ENCODE results near the gene MAB21L2. TPM values are rescaled to one million over a fixed set of nuclear protein-coding genes. Genes with fewer than 3 reads are reported as not detected.

Gene MAB21L2
- total and polyA plus RNA-seq, 4 experiments from 2014 or later = 0.08 TPM; not detected in 3

DNA sequence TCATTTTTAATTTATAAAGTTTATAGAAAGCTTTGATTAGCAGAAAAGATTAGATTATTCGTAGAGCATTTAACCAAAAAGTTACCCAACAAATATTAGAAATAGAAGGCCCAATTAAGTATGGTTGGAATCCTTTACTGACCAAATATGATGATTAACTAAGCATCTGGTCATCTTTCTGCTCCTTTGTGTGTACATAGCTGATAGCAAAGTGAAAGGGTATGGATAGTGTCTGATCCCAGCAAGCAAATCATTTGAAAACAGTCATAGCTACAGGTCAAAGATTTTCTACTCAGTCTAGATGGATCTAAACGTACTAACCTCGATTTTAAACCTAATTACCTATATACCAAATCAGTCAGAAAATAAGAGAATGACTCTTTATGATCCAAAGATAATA, 7.3 kb upstream of the MAB21L2 start:
- no peaks in the 10 kb centered on the region for H3K4me1 ChIP-seq (ENCODE audit: insufficient read depth, low read length)
- ChIA-PET CTCF (ENCODE audit: partially characterized antibody) (no interaction called here), POLR2A (ENCODE audit: partially characterized antibody) (no interaction called here)
- no peaks in the 10 kb centered on the region for H3K27me3 ChIP-seq (ENCODE audit: insufficient read depth, low read length)
- no peak for DNase-seq
- H3K36me3 Mint-ChIP-seq = peaks cover 16 to 20% of the 10 kb centered on the region in 2 donors
- H3K9me3 Mint-ChIP-seq = peaks cover 0 to 2% (median 0%) of the 10 kb centered on the region in 8 donors
- intact Hi-C loops (cut with micrococcal nuclease) = no loop called here
- H3K4me3 Mint-ChIP-seq = no peak overlapping the region
- no peak overlapping the region for H3K27ac ChIP-seq (ENCODE audit: low read depth, low read length)
- H3K27me3 Mint-ChIP-seq = no peaks in the 10 kb centered on the region
- no peaks in the 10 kb centered on the region for H3K36me3 ChIP-seq (ENCODE audit: insufficient read depth, low read length)
- no peaks in the 10 kb centered on the region for H3K9me3 ChIP-seq (ENCODE audit: control insufficient read depth in 1 of 2, low read length in 2 of 2)
- H3K4me1 Mint-ChIP-seq = peaks cover 0 to 7% (median 5%) of the 10 kb centered on the region in 4 donors
- no peak overlapping the region for H3K4me3 ChIP-seq (ENCODE audit: low read length in 2 of 2)
- H3K27ac Mint-ChIP-seq = no peak overlapping the region

GRCh38 chr4:150577796-150578195, 4.2 kb upstream of the MAB21L2 start:
- no peaks in the 10 kb centered on the region for H3K9me3 ChIP-seq (ENCODE audit: control insufficient read depth in 1 of 2, low read length in 2 of 2)
- H3K27ac ChIP-seq (ENCODE audit: low read depth, low read length) = no peak overlapping the region
- H3K27ac Mint-ChIP-seq = no peak overlapping the region
- ChIA-PET POLR2A (ENCODE audit: partially characterized antibody) (no interaction called here), CTCF (ENCODE audit: partially characterized antibody) (no interaction called here)
- H3K4me1 Mint-ChIP-seq = peaks cover 0 to 7% (median 5%) of the 10 kb centered on the region in 4 donors
- peaks cover 1% of the 10 kb centered on the region for H3K36me3 ChIP-seq (ENCODE audit: insufficient read depth, low read length)
- H3K4me1 ChIP-seq (ENCODE audit: insufficient read depth, low read length) = no peaks in the 10 kb centered on the region
- no peak for DNase-seq
- H3K27me3 ChIP-seq (ENCODE audit: insufficient read depth, low read length) = no peaks in the 10 kb centered on the region
- H3K4me3 Mint-ChIP-seq = no peak overlapping the region
- H3K27me3 Mint-ChIP-seq = no peaks in the 10 kb centered on the region
- intact Hi-C loops (cut with micrococcal nuclease) = no loop called here
- no peak overlapping the region for H3K4me3 ChIP-seq (ENCODE audit: low read length in 2 of 2)
- H3K9me3 Mint-ChIP-seq = peaks cover 0 to 7% (median 0%) of the 10 kb centered on the region in 8 donors
- peaks cover 30 to 40% of the 10 kb centered on the region in 2 donors for H3K36me3 Mint-ChIP-seq

DNA sequence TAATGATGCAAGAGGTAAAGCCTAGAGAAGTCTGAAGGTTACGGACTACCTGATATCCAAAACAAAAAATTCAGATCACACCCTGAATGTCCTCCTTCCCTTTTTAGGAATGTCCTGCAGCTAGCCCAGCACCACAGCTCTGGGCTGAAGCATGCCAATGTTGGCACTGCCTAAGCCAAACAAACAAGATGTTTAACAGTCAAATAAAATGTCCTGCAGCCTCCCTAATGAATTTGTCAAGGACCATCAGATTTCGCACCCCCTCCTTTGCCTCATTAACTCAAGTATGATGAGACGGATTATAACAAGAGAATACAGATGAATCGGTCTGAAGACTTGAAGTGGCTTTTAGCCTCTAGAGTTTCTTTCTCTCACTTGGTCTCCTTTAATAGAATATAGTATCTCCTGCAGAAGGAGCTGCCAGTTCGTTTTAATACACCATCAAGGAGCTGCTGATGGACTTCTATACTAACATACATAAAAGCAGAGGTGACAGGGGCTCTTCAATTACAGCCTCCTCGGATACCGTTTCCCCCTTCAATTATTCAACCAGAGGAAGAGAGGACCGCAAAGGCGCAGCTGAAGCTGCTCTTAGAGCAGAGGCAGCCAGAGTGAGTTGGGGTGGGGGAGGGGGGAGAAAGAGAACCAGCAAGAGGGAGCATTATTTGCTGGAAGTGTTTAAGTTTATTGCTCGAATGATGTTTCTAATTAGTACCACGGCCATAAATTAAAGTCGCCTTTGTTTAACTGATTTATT, 3.0 kb upstream of the MAB21L2 start:
- H3K4me1 ChIP-seq (ENCODE audit: insufficient read depth, low read length) = no peaks in the 10 kb centered on the region
- Mint-ChIP-seq H3K9me3 (peaks cover 0 to 7% (median 0%) of the 10 kb centered on the region in 8 donors), H3K27ac (no peak overlapping the region), H3K4me1 (peaks cover 0 to 7% (median 5%) of the 10 kb centered on the region in 4 donors), H3K4me3 (no peak overlapping the region), H3K36me3 (peaks cover 38 to 50% of the 10 kb centered on the region in 2 donors), H3K27me3 (no peaks in the 10 kb centered on the region)
- no peaks in the 10 kb centered on the region for H3K27me3 ChIP-seq (ENCODE audit: insufficient read depth, low read length)
- ChIA-PET CTCF (ENCODE audit: partially characterized antibody) (no interaction called here), POLR2A (ENCODE audit: partially characterized antibody) (no interaction called here)
- H3K36me3 ChIP-seq (ENCODE audit: insufficient read depth, low read length) = peaks cover 8% of the 10 kb centered on the region
- intact Hi-C loops (cut with micrococcal nuclease) = no loop called here
- no peak overlapping the region for H3K27ac ChIP-seq (ENCODE audit: low read depth, low read length)
- no peaks in the 10 kb centered on the region for H3K9me3 ChIP-seq (ENCODE audit: control insufficient read depth in 1 of 2, low read length in 2 of 2)
- no peak for DNase-seq
- no peak overlapping the region for H3K4me3 ChIP-seq (ENCODE audit: low read length in 2 of 2)

DNA sequence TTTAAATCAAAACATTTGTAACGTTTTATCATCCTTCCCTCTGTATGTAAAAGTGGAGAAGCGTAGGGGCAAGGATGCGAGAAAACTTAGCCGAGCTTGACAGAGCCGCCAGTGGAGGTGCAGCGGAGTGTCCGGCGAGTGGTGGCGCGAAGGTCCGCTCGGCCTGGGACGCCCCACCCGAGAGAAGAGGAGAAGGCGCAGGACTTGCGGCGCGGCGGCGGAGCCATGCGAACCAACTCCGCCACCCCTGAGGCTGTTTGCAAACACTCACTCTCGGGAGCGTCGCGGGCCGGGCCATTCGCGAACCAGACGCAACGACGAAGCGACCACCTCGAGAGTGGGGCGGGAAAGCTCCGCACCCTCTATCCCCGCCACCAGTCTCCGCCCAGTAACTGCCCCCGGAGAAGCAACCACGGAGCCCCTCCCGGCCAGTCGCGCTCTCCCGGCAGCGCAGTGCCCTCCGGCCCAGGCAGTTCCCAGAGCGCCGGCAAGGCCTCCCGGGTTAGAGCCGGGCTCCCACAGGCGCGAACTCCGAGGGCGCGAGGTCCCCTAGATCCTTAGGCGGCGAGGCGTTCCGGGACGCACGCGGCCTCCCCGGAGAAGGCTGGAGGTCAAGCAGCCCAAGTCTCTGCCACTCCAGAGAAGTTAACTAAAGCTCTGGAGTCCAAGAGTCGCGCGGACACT, 2.3 kb upstream of the MAB21L2 start:
- H3K27me3 Mint-ChIP-seq = no peaks in the 10 kb centered on the region
- peak in 1 of 5 donors; percentile 22 for DNase-seq
- intact Hi-C loops (cut with micrococcal nuclease) = no loop called here
- H3K4me3 Mint-ChIP-seq = no peak overlapping the region
- no peaks in the 10 kb centered on the region for H3K9me3 ChIP-seq (ENCODE audit: control insufficient read depth in 1 of 2, low read length in 2 of 2)
- peaks cover 43 to 56% of the 10 kb centered on the region in 2 donors for H3K36me3 Mint-ChIP-seq
- no peak overlapping the region for H3K27ac ChIP-seq (ENCODE audit: low read depth, low read length)
- H3K9me3 Mint-ChIP-seq = peaks cover 0 to 7% (median 0%) of the 10 kb centered on the region in 8 donors
- peak overlapping the region in 1 of 7 donors; percentile 57 for H3K27ac Mint-ChIP-seq
- peaks cover 0 to 7% (median 5%) of the 10 kb centered on the region in 4 donors for H3K4me1 Mint-ChIP-seq
- no peak overlapping the region for H3K4me3 ChIP-seq (ENCODE audit: low read length in 2 of 2)
- no peaks in the 10 kb centered on the region for H3K4me1 ChIP-seq (ENCODE audit: insufficient read depth, low read length)
- CTCF ChIA-PET (ENCODE audit: partially characterized antibody) = no interaction called here
- no peaks in the 10 kb centered on the region for H3K27me3 ChIP-seq (ENCODE audit: insufficient read depth, low read length)
- POLR2A ChIA-PET (ENCODE audit: partially characterized antibody) = no interaction called here
- peaks cover 8% of the 10 kb centered on the region for H3K36me3 ChIP-seq (ENCODE audit: insufficient read depth, low read length)

DNA sequence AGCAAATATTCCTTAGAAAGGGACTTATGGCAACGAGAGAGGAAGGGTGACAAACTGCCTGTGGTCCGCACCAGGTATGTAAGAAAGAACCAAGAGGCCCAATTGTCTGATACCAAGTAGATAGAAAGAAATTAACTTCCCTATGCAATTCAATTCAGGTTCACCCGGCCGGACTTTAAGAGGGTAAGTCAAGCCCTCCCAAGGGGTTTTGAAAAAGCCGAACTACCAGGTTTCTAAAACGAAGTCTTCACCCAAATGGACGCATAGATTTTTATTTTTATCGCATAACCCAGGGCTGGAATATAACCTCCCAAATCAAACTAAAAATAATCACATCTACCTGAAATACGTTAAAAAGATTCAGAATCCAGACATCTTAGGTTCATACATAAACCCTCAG, 1.6 kb upstream of the MAB21L2 start:
- POLR2A ChIA-PET (ENCODE audit: partially characterized antibody) = no interaction called here
- CTCF ChIA-PET (ENCODE audit: partially characterized antibody) = no interaction called here
- no peak for DNase-seq
- Mint-ChIP-seq H3K27ac (peak overlapping the region in 1 of 7 donors; percentile 57), H3K36me3 (peaks cover 46 to 57% of the 10 kb centered on the region in 2 donors), H3K4me1 (peaks cover 0 to 7% (median 5%) of the 10 kb centered on the region in 4 donors), H3K27me3 (no peaks in the 10 kb centered on the region), H3K4me3 (no peak overlapping the region), H3K9me3 (peaks cover 0 to 7% (median 0%) of the 10 kb centered on the region in 8 donors)
- Histone ChIP-seq H3K27ac (ENCODE audit: low read depth, low read length) (no peak overlapping the region), H3K4me3 (ENCODE audit: low read length in 2 of 2) (no peak overlapping the region), H3K4me1 (ENCODE audit: insufficient read depth, low read length) (no peaks in the 10 kb centered on the region), H3K36me3 (ENCODE audit: insufficient read depth, low read length) (peaks cover 8% of the 10 kb centered on the region), H3K9me3 (ENCODE audit: control insufficient read depth in 1 of 2, low read length in 2 of 2) (no peaks in the 10 kb centered on the region), H3K27me3 (ENCODE audit: insufficient read depth, low read length) (no peaks in the 10 kb centered on the region)
- intact Hi-C loops (cut with micrococcal nuclease) = no loop called here

DNA sequence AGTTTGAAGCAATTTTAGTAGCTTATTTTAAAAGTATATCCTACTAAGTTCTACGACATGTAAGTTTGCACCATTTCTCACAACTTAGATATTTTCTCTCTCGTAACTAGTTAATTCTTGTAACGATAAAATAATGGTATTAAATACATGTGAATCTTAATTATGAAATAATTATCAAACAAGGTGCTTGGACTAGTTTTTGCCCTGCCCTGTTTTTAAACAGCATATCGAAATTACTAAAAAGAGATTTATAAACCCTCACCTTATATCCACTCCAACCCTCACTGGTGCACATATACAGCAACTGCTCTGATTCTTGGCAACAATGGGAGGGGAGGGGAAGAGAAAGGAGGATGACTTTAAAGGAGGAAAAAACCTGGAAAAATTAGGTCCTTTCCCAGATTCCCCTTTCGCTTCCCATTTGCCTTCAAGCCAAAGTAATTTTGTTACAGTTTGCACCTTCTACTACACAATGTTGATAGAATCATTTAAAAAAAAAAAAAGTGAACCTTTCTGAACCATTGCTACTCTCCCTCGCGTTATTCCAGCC, 820 bp upstream of the MAB21L2 start:
- CTCF ChIA-PET (ENCODE audit: partially characterized antibody) = no interaction called here
- no peak for DNase-seq
- H3K27me3 ChIP-seq (ENCODE audit: insufficient read depth, low read length) = no peaks in the 10 kb centered on the region
- peaks cover 50 to 66% of the 10 kb centered on the region in 2 donors for H3K36me3 Mint-ChIP-seq
- POLR2A ChIA-PET (ENCODE audit: partially characterized antibody) = no interaction called here
- no peak overlapping the region for H3K27ac Mint-ChIP-seq
- peaks cover 8% of the 10 kb centered on the region for H3K36me3 ChIP-seq (ENCODE audit: insufficient read depth, low read length)
- no peak overlapping the region for H3K27ac ChIP-seq (ENCODE audit: low read depth, low read length)
- peaks cover 0 to 7% (median 0%) of the 10 kb centered on the region in 8 donors for H3K9me3 Mint-ChIP-seq
- no peaks in the 10 kb centered on the region for H3K27me3 Mint-ChIP-seq
- intact Hi-C loops (cut with micrococcal nuclease) = no loop called here
- peaks cover 0 to 7% (median 5%) of the 10 kb centered on the region in 4 donors for H3K4me1 Mint-ChIP-seq
- H3K4me1 ChIP-seq (ENCODE audit: insufficient read depth, low read length) = no peaks in the 10 kb centered on the region
- no peaks in the 10 kb centered on the region for H3K9me3 ChIP-seq (ENCODE audit: control insufficient read depth in 1 of 2, low read length in 2 of 2)
- no peak overlapping the region for H3K4me3 Mint-ChIP-seq
- no peak overlapping the region for H3K4me3 ChIP-seq (ENCODE audit: low read length in 2 of 2)

DNA sequence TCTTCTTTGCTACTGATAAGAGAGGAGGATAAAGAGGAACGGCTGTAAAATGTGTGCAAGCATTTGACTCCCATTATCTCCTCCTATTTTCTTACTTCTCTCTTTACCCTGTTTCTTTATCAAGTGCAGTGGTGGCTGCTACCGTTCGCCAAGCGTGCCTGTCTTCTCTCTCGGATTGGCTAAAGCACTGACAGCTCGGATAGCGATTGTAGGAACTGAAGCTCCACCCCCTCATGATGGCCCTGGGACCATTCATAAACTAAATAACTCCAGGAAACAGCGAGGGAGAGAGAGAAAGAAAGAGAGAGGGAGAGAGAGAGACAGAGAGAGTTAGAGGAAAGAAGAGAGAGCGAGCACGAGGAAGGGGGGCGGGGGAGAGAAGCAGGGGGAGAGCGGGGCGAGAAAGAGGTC, 305 bp upstream of the MAB21L2 start:
- Histone ChIP-seq H3K36me3 (ENCODE audit: insufficient read depth, low read length) (peaks cover 8% of the 10 kb centered on the region), H3K4me1 (ENCODE audit: insufficient read depth, low read length) (no peaks in the 10 kb centered on the region), H3K9me3 (ENCODE audit: control insufficient read depth in 1 of 2, low read length in 2 of 2) (no peaks in the 10 kb centered on the region), H3K27me3 (ENCODE audit: insufficient read depth, low read length) (no peaks in the 10 kb centered on the region), H3K4me3 (ENCODE audit: low read length in 2 of 2) (no peak overlapping the region), H3K27ac (ENCODE audit: low read depth, low read length) (no peak overlapping the region)
- ChIA-PET CTCF (ENCODE audit: partially characterized antibody) (no interaction called here), POLR2A (ENCODE audit: partially characterized antibody) (no interaction called here)
- no peak for DNase-seq
- H3K4me3 Mint-ChIP-seq = no peak overlapping the region
- H3K4me1 Mint-ChIP-seq = peaks cover 0 to 7% (median 5%) of the 10 kb centered on the region in 4 donors
- intact Hi-C loops (cut with micrococcal nuclease) = no loop called here
- H3K27ac Mint-ChIP-seq = no peak overlapping the region
- no peaks in the 10 kb centered on the region for H3K27me3 Mint-ChIP-seq
- peaks cover 54 to 70% of the 10 kb centered on the region in 2 donors for H3K36me3 Mint-ChIP-seq
- peaks cover 0 to 7% (median 0%) of the 10 kb centered on the region in 8 donors for H3K9me3 Mint-ChIP-seq
